Stimulated activated CD8-positive, alpha-beta memory T cell treated with anti-CD3 and anti-CD28 coated beads, Interleukin-4, amount 100 ng/mL, for 1 hour (primary cell): ENCODE data around the gene FMNL2.
"Not testable (repeated sequence)": the region's sequence is repeated elsewhere in the genome, so short reads cannot be mapped to it uniquely, and the experiment has no call there.

ENCODE experiments used
- DNase-seq, 2 donors: peaks; one replicate each; pipeline ENCODE4 v3.0.0-alpha.2; 2020; ENCODE audit warnings: low read depth in 2 of 2, low spot score in 1 of 2

The FMNL2 gene

DNA sequence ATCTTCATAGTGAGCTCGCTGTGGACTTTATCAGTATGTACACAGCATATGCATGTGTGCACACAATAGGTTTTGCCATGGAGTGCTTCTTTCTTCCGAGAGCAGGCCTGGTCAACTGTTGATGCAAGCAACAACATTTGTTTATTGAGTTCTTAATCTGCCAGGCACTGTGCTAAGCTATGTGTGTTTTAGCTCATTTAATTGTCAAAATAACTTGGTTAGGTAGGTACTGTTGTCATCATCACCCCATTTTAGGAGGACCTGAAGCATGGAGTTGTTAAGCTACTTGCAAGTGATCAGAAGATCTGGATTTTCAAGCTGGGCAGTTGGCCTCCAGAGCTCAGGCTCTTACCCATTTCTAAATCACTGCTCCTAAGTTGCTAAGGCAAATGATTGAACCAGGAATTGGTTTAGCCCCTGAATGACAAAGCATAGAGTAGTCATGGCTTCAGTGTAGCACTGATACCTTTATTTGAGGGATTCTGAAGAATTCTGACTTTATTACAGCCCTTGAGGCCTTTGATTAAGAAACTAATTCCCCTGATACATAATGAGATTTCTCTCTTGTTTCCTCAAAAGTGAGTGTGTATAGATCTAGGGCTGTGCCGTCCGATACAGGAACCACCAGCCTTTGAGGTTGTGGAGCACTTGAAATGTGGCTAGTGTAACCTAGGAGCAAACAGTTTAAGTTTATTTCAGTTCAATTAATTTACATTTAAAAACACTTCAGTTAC lies 132.9 kb downstream of the FMNL2 start:
- DNase-seq: no peak

DNA sequence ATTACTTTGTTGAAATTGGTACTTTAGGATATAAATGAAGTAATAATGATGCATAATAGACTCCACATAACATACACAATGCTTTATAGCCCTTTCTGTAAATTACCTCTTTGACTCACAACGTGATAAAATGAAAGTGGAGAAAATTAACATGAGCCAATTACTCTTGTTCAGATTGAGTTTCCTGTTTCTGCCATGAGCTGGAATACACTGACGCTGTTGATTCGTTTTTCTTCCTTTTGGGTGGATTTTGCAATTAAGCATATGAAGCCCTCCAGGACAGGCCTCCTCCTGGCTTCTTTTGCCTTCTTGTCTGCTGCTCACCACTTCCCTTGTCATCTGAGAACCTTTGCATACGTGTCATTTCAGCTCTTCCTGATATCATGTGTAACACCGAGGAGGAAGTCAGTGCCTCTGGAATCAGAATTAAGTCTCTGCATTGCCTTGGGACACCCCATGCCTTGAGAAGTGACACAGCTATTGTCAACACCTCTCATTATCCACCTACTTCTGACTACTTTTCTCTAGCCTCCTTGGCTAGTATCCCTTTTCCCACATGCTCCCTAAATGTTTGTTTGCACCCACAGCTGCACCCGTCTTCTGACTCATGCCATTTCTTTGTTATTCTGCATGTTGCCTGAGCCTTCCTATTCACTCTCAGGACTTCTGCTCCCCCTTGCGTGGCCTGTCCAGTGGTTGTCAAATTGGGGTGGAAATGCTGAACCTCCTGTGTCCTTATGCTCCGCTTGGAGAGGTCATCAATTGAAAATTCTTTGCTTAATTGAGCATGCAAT lies 134.1 kb downstream of the FMNL2 start:
- DNase-seq: no peak

DNA sequence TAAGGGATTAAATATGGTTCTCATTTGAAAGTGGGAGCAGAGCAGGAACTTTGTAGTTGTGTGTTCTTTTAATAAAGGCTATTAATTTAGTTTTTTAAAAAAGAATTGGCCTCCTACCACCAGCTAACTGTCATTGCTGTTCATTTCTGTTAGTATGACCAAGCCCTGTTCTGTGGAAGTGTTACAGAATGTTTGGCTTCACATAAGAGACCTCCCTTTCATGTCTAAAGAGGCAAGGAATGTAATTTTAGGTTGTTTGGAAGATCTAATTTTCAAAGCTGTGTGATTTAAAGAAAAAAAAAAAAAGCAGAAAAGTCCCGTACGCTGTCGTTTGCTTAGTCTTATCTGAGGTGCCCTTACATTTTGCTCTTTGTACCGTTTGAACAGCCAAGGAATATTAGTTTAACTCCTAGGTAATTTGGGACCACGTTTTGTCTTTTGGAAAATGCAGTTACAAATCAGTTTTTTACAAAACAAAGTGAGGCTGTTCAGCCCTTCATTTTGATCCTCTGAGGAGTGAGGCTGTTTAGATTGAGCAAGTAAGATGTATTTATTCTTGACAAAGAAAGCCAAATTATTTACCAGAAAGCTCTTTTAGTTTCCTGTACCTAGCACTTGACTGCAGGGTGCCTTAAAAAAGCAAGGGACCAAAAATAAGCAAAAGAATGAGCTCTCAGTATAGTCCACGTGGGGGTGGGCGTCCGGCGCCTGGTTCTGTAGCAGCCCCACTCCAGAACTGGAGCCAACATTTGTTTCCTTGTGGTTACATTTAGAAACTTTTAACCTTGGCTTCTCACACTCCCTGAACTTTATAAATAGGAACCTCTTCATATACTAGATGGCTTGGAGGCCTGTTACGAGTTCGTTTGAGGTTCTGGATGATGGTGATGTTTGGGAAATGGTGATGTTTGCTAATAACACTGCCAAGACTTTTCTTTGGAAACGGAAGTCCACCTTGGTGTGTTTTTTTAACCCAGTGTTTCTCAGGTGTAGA lies 136.2 kb downstream of the FMNL2 start:
- no peak for DNase-seq

DNA sequence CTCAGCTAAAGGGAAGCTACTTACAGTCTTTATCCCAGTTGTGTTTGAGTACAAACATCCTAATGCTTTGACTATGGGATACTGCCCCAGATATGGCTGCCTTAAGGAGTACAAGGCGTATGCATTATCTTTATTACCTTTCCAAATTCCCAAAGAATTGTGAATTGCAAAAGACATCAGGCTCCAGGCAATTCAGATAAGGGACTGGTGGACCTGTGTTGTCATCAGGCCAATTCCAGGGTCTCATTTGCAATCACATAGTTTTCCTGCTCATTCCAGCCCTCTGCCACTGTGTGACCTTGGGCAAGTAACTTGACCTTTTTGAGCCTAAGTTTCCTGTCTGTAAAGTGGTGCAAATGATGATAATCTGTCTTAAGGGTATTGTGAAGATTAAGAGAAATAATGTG lies 137.5 kb downstream of the FMNL2 start:
- DNase-seq: no peak

DNA sequence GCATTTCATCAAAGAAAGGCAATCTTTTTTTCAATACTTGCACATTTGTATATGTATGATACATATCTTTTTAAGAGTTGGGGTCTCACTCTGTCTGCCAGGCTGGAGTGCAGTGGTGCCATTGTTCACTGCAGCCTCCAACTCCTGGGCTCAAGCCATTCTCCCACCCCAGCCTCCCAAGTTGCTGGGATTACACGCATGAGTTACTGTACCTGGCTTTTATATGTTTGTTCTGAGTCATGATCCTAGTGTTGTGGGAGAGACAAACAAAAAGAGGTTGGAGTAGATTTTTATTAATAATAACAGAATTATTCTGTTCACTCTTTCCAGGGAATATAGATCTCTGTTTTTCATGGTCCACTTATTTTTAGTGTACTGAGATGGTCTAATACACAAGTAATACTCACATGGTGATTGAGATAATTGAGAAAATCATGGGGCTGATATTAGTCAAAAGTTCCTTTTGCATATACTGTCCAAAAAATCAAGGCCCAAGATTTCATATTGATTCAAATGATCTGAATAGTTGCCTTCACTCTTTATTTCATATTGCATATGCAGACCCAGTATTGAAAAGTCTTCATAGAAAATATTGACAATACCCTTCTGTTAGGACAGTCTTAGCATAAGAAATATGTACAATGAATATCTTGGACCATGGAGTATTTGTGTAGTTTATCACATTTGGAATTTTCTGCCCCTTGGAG lies 138.3 kb downstream of the FMNL2 start:
- DNase-seq: no peak

DNA sequence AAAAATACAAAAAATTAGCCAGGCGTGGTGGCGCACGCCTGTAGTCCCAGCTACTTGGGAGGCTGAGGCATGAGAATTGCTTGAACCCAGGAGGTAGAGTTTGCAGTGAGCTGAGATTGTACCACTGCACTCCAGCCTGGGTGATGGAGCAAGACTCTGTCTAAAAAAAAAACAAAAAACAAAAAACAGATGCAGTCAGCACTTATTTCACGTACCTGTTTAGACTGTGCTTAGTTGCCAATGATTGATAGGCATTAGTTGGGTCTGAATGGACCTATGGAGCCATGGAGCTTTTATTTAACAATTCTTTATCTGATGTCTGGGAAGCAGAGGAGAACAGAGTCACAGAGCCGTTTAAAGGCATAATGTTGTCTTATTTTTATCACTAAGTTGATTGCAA lies 139.5 kb downstream of the FMNL2 start:
- DNase-seq: not testable (repeated sequence)

DNA sequence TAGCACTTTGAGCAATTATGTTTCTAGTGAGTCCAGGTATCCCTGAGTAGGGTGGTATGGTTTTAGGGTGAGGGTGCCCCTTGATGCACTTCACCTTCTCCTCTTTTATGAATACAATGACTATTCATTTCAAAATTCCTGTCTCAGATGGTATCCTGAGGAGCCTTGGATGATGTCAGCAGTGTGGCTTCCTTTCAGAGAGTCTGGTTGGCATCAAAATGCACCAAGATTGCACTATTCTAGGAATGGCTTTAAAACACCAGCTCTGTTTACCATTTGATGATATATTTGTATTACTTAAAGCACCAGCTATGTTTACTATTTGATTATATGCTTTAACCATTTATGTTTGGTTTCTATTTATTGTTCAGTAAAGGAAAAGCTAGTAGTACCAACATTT lies 141.0 kb downstream of the FMNL2 start:
- no peak for DNase-seq

DNA sequence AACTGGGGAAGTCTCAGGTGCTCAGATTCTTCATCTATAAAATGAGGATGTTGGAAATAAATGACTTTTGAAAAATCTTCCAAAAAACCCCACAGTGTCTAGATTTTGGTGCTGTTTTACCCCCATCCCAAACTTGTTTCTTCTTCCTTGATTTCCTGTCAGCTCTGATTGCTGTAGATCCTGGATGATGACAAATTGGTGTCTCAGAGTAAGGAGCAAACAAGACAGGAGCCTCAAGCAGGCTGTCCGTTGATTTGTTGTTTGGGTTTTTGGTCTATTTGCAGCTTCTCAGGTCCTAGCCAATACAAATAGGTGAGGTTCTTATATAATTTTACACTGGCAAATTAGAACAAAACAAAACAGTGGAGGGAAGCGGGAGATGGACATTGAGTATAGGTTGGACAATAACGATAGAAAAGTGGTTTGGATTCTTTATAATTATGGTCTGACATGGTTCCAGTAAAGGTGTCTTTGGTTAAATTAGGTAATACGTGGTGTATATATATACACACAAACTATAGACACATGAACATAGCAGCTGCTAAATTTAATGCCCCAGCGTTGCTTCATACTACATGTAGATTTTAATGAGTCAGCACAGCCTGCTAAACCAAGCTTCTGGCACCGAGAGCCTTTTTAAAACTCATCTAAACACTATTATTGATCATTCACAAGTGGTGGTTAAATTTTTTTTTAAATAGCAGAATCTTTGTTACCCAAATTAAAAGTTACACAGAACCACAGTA lies 142.5 kb downstream of the FMNL2 start:
- no peak for DNase-seq

DNA sequence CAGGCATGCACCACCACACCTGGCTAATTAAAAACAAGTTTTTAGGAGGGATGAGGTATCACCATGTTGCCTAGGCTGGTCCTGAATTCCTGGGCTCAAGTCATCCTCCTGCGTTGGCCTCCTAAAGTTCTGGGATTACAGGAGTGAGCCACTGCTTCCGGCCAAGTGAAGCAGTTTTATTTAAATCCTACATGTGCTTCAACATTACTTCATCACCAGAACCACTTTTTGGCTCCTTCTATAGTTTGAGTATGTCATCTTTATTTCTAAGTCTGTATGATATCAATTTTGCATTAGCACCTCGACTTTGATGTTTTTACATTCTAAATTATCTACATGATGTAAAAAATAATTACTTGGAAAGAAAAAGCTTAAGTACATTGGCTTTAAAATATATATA lies 144.3 kb downstream of the FMNL2 start:
- no peak for DNase-seq

DNA sequence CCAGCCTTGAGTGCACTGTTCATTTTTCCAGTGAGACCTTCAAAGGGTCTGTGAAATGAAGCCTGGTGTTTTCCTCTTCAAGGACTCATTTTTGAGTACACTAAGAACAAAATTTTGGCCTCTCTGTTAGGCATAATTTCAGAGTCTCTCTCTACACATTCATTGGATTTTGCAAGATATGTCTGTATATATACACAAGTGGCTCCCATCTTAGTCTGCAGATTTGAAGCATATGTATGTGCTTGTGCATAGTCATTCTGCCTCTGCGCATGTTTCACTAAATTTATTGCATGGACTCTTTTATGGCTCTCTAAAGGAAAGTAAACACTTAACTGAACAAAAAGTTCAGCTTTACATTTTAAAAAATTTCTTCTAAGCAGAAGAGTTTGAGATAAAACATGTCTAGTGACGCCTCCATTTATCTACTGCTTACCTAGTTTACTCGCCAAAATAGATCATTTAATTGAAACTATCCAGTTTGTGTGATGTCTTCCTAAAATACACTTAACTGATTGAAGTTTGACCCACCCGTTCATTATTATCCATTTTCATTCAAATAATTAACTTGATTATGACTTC lies 145.9 kb downstream of the FMNL2 start:
- no peak for DNase-seq

DNA sequence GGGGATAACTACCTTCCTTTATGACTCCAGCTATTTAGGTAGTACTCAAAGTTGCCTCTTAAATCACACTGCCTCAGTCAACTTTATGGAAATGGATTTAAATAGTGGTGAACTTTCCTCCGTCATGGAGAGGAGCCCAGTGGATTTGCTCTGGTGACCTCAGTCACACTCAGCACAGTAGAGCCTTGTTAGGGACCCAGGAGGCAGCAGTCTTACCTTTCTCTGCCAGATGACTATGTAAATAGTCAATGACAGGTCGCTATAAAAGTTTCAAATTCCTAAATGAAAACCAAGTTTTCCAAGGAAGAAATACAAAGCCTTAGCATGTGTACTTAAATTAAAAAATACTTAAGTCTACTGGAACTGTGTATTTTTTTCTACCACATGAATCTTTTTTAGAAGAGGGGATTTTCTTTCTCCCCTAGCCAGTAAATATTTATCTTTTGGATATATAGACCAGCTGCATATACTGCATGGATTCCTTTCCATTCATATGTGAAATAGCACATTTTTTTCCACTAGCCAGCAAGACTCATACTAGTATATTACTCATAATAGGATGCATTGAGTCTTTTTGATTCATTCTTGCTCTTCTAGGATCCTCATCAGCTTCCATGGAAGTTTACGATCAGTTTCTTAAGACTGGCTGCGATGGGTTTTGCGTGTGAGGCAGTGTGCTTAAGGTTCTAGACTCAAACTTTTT lies 147.1 kb downstream of the FMNL2 start:
- no peak for DNase-seq

DNA sequence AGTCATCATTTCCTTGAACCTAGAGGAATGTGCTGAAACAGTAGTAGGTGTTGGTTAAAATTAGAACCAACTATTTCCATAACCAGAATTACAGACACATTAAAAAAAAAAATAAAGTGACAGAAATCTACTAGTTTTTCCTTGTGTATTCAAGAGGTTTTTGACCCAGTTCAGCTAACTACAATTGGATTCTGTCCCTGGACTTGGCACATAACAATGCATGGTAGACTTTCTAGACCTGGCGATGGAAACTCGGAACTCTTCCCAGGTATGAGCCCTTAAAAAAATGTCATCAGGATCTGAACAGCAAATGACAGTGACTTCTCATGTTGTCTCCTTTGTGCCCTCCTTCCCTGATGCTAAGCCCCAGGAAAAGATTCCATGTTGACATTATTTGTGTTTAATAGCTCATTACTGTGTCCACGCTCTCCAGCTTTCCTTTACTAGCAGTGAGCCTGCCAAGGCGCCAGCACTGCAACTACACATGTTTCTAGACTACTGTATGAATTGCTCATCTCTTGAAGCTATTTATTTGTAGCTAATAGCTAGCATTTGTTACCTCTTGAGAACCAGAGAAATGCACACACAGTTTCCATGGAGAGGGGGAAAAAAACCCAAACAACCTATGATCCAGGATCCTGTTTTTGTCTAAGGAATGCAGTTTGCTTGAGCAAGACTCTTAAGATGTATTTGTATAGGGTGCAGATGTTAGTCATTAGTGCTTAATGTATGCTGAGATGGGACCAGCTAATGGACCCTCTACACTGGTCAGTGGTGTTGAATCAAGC lies 148.5 kb downstream of the FMNL2 start:
- DNase-seq: no peak

DNA sequence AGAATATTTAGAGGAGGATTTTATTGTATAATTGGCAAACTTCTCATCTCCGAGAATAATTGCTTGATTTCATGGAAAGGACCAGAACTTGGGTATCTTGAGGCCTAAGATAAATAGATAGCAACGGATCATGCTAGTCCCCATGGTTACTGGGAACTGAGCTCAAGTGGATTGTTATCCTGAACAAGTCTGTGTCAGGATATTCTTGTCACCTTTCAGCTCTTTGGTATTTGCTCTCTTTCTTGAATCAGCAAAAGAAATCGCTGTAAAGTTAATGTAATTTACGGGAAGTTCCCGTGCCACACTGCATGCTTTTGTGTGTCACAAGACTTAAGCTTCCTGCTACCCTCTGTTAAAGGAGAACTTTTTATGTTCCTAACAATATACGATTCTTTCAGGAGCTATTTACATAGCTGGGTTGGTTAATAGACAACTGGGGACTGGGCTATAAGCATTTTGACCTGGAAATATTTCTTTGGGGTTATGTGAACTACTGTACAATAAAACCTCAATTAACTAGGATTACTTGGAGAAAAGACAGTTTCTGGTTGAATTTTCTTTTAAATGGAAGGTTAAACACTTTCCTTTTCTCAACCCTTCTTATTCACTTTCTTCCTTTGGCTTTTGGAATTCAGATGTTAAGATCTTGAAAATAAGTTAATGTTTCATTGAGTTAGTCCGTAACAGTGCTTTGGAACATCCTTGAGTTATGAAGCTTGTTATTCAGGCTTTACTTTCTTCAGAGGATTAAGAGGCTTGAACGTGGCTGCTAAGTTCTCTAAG lies 151.2 kb downstream of the FMNL2 start:
- DNase-seq: no peak

DNA sequence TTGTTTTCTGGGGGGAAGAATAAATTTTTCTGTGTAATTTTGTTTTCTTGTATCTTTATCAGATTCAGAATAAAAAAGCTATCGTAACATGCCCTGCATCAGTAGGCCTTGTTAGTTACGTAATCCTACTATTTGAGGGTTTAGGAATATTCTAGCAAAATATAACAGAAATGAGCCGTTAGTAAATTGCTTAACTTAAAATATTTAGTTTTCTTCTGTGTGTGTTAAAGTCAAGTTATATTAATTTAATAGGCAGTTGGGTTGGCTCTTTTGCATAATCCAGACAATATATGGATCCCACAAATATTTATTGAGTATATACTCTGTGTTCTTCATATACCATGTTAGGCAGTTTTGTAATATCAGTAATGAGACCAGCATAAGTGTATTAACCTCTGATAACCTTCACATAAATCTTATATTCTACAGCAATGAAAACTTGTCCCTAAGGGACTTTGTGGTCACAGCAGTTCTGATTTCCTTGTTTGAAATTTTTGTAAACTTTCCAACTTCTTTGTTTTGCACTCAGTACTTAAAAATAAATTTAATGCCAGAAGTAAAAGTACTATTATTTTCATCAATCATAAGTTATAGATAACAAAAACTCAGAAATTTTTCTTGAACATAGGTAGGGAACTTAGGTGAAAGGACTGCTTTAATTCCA lies 151.9 kb downstream of the FMNL2 start:
- no peak for DNase-seq

DNA sequence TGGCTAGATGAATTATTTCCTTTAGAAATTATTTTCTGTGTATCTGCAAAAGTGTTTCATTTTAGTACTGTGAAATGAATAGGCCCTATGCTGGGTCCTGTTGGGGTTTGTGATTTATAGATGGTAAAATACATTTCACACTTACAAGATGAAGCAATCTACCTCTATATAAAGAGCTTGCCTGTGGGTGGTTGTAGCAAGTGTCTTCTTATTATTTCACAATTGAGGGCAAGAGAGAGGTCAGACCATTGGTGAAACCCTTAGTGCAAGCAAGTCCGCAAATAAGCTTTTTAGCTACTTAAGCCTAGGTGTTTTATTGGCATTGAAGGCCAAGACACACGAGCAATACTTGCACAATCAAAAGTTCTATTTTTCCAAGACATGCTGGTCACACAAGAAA lies 153.1 kb downstream of the FMNL2 start:
- no peak for DNase-seq

DNA sequence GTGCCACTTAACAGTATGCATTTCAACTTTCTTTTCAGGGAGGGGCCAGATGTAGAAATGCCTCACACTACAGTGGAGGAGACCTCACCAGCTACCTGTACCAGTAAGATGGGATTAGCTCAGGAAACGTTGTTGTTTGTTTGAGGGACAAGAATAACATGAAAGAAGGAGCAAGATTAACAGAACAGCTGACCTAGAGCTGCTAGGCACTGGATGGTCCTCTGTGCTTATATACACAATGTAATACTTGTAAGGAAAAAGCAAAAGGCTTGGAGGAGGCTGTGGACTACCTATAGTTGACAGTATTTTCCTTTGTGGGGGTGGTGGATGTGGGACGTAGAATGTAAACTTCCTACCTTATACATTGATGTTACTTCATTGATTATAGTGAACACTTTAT lies 154.4 kb downstream of the FMNL2 start:
- DNase-seq: no peak
